Activated naive CD4-positive, alpha-beta T cell treated with anti-CD3 and anti-CD28 coated beads, Interleukin-2, amount 50 U/mL, for 24 hours (primary cell): ENCODE measurements around the gene DCDC2B.

Source experiments
- H3K27ac Mint-ChIP-seq: one replicate; pipeline ENCODE4 v1.8.0; 2021; ENCODE audit warnings: mild to moderate bottlenecking, mixed read lengths
- H3K27me3 Mint-ChIP-seq: one replicate; pipeline ENCODE4 v1.8.0; 2021; ENCODE audit warnings: mixed read lengths
- H3K36me3 Mint-ChIP-seq: one replicate; pipeline ENCODE4 v1.8.0; 2021; ENCODE audit warnings: mixed read lengths
- H3K4me1 Mint-ChIP-seq: one replicate; pipeline ENCODE4 v1.8.0; 2021; ENCODE audit warnings: mixed read lengths
- H3K4me3 Mint-ChIP-seq: one replicate; pipeline ENCODE4 v1.8.0; 2021; ENCODE audit warnings: mild to moderate bottlenecking, mixed read lengths
- H3K9me3 Mint-ChIP-seq: one replicate; pipeline ENCODE4 v1.8.0; 2021; ENCODE audit warnings: mixed read lengths

DCDC2B gene

GRCh38 chr1:32234792-32235191 lies 25.9 kb downstream of the DCDC2B start:
- Mint-ChIP-seq H3K27me3 (no peaks in the 10 kb centered on the region), H3K4me3 (no peak overlapping the region), H3K36me3 (peaks cover 2% of the 10 kb centered on the region), H3K9me3 (no peaks in the 10 kb centered on the region), H3K27ac (no peak overlapping the region), H3K4me1 (no peaks in the 10 kb centered on the region)

GRCh38 chr1:32239337-32239736 lies 30.4 kb downstream of the DCDC2B start:
- Mint-ChIP-seq H3K4me3 (peak overlapping the region; percentile 69), H3K27me3 (no peaks in the 10 kb centered on the region), H3K27ac (peak overlapping the region; percentile 15), H3K36me3 (no peaks in the 10 kb centered on the region), H3K9me3 (no peaks in the 10 kb centered on the region), H3K4me1 (peaks cover 17% of the 10 kb centered on the region)

- peak overlapping the region; percentile 88 for H3K4me3 Mint-ChIP-seq
- H3K9me3 Mint-ChIP-seq = no peaks in the 10 kb centered on the region
- no peak overlapping the region for H3K27ac Mint-ChIP-seq
- H3K36me3 Mint-ChIP-seq = no peaks in the 10 kb centered on the region
- H3K27me3 Mint-ChIP-seq = no peaks in the 10 kb centered on the region
- H3K4me1 Mint-ChIP-seq = peaks cover 17% of the 10 kb centered on the region
These were observed 30.9 kb downstream of the DCDC2B start for GRCh38 chr1:32239790-32240139.

GRCh38 chr1:32240140-32240951 lies 31.5 kb downstream of the DCDC2B start:
- no peaks in the 10 kb centered on the region for H3K9me3 Mint-ChIP-seq
- H3K27ac Mint-ChIP-seq = no peak overlapping the region
- no peaks in the 10 kb centered on the region for H3K36me3 Mint-ChIP-seq
- peak overlapping the region; percentile 88 for H3K4me3 Mint-ChIP-seq
- no peaks in the 10 kb centered on the region for H3K27me3 Mint-ChIP-seq
- H3K4me1 Mint-ChIP-seq = peaks cover 17% of the 10 kb centered on the region

GRCh38 chr1:32241001-32241763 lies 32.3 kb downstream of the DCDC2B start:
- peak overlapping the region; percentile 35 for H3K27ac Mint-ChIP-seq
- H3K4me1 Mint-ChIP-seq = peaks cover 25% of the 10 kb centered on the region
- no peaks in the 10 kb centered on the region for H3K36me3 Mint-ChIP-seq
- no peaks in the 10 kb centered on the region for H3K9me3 Mint-ChIP-seq
- peak overlapping the region; percentile 88 for H3K4me3 Mint-ChIP-seq
- H3K27me3 Mint-ChIP-seq = no peaks in the 10 kb centered on the region

GRCh38 chr1:32242341-32242851 lies 33.5 kb downstream of the DCDC2B start:
- H3K27ac Mint-ChIP-seq = peak overlapping the region; percentile 51
- no peak overlapping the region for H3K4me3 Mint-ChIP-seq
- peaks cover 38% of the 10 kb centered on the region for H3K4me1 Mint-ChIP-seq

GRCh38 chr1:32246888-32247273 lies 38.0 kb downstream of the DCDC2B start, which contains the start of gene FAM167B:
Gene FAM167B, plus strand, starts transcription at chr1:32247222. Its CDS starts 200 bp downstream, at chr1:32247422.
- Mint-ChIP-seq H3K36me3 (no peaks in the 10 kb centered on the region), H3K4me1 (peaks cover 67% of the 10 kb centered on the region), H3K27me3 (no peaks in the 10 kb centered on the region)

More at GRCh38 chr1:32242341-32242851, 33.5 kb downstream of the DCDC2B start:
- Mint-ChIP-seq H3K9me3 (no peaks in the 10 kb centered on the region), H3K36me3 (no peaks in the 10 kb centered on the region), H3K27me3 (no peaks in the 10 kb centered on the region)

GRCh38 chr1:32247452-32247851 lies 38.6 kb downstream of the DCDC2B start:
- H3K36me3 Mint-ChIP-seq = no peaks in the 10 kb centered on the region
- no peak overlapping the region for H3K4me3 Mint-ChIP-seq
- no peaks in the 10 kb centered on the region for H3K9me3 Mint-ChIP-seq
- H3K4me1 Mint-ChIP-seq = peaks cover 64% of the 10 kb centered on the region
- peak overlapping the region; percentile 97 for H3K27ac Mint-ChIP-seq
- no peaks in the 10 kb centered on the region for H3K27me3 Mint-ChIP-seq

More at GRCh38 chr1:32246888-32247273, 38.0 kb downstream of the DCDC2B start, which contains the start of gene FAM167B:
- Mint-ChIP-seq H3K27ac (peak within 1 kb of the TSS; percentile 97), H3K4me3 (peak within 1 kb of the TSS; percentile 57), H3K9me3 (no peaks in the 10 kb centered on the region)

GRCh38 chr1:32247983-32248889 lies 39.3 kb downstream of the DCDC2B start:
- Mint-ChIP-seq H3K27me3 (no peaks in the 10 kb centered on the region), H3K4me3 (peak overlapping the region; percentile 98), H3K4me1 (peaks cover 67% of the 10 kb centered on the region), H3K36me3 (peaks cover 1% of the 10 kb centered on the region), H3K9me3 (no peaks in the 10 kb centered on the region), H3K27ac (peak overlapping the region; percentile 97)

GRCh38 chr1:32249831-32250525 lies 41.1 kb downstream of the DCDC2B start:
- H3K27ac Mint-ChIP-seq = peak overlapping the region; percentile 99
- H3K9me3 Mint-ChIP-seq = no peaks in the 10 kb centered on the region
- no peaks in the 10 kb centered on the region for H3K27me3 Mint-ChIP-seq
- H3K4me1 Mint-ChIP-seq = peaks cover 78% of the 10 kb centered on the region
- H3K4me3 Mint-ChIP-seq = peak overlapping the region; percentile 98
- H3K36me3 Mint-ChIP-seq = peaks cover 1% of the 10 kb centered on the region

GRCh38 chr1:32250893-32251716 lies 42.2 kb downstream of the DCDC2B start, which contains the start of gene LCK:
Gene LCK, plus strand, starts transcription at chr1:32251265. Its CDS starts 23,065 bp downstream, at chr1:32274330.
- Mint-ChIP-seq H3K4me1 (peaks cover 76% of the 10 kb centered on the region), H3K27ac (peak within 1 kb of the TSS; percentile 99), H3K36me3 (peaks cover 4% of the 10 kb centered on the region), H3K27me3 (no peaks in the 10 kb centered on the region), H3K4me3 (peak within 1 kb of the TSS; percentile 98), H3K9me3 (no peaks in the 10 kb centered on the region)

GRCh38 chr1:32255072-32256071 lies 46.5 kb downstream of the DCDC2B start:
- Mint-ChIP-seq H3K4me3 (peak overlapping the region; percentile 98), H3K9me3 (no peaks in the 10 kb centered on the region), H3K27me3 (no peaks in the 10 kb centered on the region), H3K36me3 (peaks cover 5% of the 10 kb centered on the region), H3K4me1 (peaks cover 72% of the 10 kb centered on the region), H3K27ac (peak overlapping the region; percentile 92)
